ENCODE results near the gene ECSIT. TPM values are rescaled to one million over a fixed set of nuclear protein-coding genes. Genes with fewer than 3 reads are reported as not detected.

The ECSIT gene
- total RNA-seq, 6 experiments from 2014 or later, result 25.0 to 45.5 (median 37.7) TPM

DNA sequence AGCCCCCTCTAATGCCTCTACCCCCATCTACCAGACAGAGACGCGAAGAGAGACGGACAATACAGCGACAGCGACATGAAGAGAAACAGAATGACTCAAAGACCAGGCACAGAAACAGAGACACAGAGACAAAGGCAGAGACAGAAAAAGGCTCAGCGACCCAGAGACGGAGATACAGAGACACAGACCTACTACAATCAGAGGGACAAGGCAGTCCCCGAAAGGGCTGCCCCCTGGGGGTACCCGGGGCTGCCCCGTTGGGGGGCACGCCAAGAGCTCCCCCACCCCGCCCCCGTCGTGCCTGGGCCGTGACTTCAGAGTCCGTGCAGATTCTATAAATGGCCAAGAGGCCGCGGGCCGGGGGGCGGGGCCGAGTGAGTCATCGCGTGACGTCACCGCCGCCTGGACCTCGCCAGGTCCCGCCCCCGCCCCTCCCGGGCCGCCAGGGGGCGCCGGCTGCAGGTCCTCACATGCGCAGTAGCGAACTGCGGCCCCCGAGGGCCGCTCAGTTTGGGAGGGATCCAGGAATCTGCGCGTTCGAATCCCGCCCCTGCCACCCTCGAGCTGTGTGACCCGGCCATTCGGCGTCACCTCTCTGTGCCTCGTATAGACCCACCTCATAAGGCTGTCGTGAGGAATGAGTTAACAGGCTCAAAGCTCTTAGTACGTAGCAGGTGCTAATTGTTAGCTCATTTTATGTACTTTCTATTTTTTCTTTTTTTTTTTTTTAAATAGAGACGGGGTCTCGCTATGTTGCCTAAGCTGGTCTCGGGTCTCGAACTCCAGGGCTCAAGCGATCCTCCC lies 7.1 kb upstream of the ECSIT start:
- intact Hi-C loops (cut with DNase I), result no loop called here
- peak overlapping the region; percentile 14 to 35 (median 26) for H3K4me3 ChIP-seq
- DNase-seq, result peak; percentile 85 to 89 (median 87)

DNA sequence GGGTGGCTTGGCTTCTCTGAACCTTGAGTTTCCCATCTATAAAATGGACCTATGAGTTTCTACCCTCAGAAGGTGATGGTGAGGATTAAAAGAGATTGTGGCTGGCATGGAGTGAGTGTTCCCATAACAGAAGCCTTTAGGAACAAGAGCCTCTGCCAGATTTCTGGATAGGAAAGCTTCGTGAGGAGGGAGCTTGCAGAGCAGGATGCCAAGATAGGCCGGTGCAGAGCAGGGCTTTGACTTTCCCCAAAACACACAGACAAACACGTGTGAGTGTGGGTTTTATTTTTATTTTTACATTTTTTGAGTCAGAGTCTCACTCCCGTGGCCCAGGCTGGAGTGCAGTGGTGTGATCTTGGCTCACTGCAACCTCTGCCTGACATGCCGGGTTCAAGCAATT lies 6.0 kb upstream of the ECSIT start:
- intact Hi-C loops (cut with DNase I), result no loop called here
- Histone ChIP-seq H3K27me3 (peaks cover 0 to 9% of the 10 kb centered on the region in 2 donors), H3K27ac (no peak overlapping the region), H3K4me3 (no peak overlapping the region), H3K9me3 (no peaks in the 10 kb centered on the region), H3K36me3 (no peaks in the 10 kb centered on the region), H3K4me1 (no peaks in the 10 kb centered on the region)
- WGBS (ENCODE audit: insufficient coverage, low coverage, low lambda C conversion rate, missing lambda C conversion rate), result 51% methylated on average over 5 of the region's 5 CpGs
- ATAC-seq (no peak), DNase-seq (no peak)
- no peak for TF ChIP-seq POLR2A (IDR thresholded peaks at IDR 0.05)
- TF ChIP-seq, protein P1, sequence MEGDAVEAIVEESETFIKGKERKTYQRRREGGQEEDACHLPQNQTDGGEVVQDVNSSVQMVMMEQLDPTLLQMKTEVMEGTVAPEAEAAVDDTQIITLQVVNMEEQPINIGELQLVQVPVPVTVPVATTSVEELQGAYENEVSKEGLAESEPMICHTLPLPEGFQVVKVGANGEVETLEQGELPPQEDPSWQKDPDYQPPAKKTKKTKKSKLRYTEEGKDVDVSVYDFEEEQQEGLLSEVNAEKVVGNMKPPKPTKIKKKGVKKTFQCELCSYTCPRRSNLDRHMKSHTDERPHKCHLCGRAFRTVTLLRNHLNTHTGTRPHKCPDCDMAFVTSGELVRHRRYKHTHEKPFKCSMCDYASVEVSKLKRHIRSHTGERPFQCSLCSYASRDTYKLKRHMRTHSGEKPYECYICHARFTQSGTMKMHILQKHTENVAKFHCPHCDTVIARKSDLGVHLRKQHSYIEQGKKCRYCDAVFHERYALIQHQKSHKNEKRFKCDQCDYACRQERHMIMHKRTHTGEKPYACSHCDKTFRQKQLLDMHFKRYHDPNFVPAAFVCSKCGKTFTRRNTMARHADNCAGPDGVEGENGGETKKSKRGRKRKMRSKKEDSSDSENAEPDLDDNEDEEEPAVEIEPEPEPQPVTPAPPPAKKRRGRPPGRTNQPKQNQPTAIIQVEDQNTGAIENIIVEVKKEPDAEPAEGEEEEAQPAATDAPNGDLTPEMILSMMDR (IDR thresholded peaks at IDR 0.05), result no peak

More for the DNA sequence above, 7.1 kb upstream of the ECSIT start:
- ATAC-seq, result peak; percentile 85 to 96 (median 88)
- Histone ChIP-seq H3K36me3 (no peaks in the 10 kb centered on the region), H3K9me3 (no peaks in the 10 kb centered on the region), H3K27ac (peak overlapping the region; percentile 53 to 64 (median 59)), H3K4me1 (no peaks in the 10 kb centered on the region), H3K27me3 (peaks cover 0 to 9% of the 10 kb centered on the region in 2 donors)
- 34% methylated on average over 22 of the region's 54 CpGs for WGBS (ENCODE audit: insufficient coverage, low coverage, low lambda C conversion rate, missing lambda C conversion rate)
- TF ChIP-seq POLR2A (IDR thresholded peaks at IDR 0.05), result peak; percentile 42
- TF ChIP-seq, protein P1 (IDR thresholded peaks at IDR 0.05), result peak; percentile 84 to 94 (median 86)

DNA sequence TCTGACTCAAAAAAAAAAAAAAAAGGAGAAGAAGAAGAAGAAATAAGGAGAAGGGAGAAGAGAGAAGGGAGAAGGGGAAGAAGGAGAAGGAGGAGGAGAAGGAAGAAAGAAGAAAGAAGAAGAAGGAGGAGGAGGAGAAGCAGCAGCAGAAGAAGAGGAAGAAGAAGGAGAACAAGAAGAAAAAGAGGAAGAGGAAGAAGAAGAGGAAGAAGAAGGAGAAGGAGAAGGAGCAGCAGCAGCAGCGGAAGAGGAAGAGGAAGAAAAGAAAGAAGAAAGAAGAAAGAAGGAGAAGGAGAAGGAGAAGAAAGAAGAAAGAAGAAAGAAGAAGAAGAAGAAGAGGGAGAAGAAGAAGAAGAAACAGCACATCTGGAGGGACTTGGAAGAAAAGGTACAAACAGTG lies 5.6 kb upstream of the ECSIT start:
- TF ChIP-seq, protein P1 (IDR thresholded peaks at IDR 0.05), result no peak
- no peak for TF ChIP-seq POLR2A (IDR thresholded peaks at IDR 0.05)
- no peaks in the 10 kb centered on the region for H3K9me3 ChIP-seq
- no peak overlapping the region for H3K4me3 ChIP-seq
- no peaks in the 10 kb centered on the region for H3K4me1 ChIP-seq
- H3K27ac ChIP-seq, result no peak overlapping the region
- H3K27me3 ChIP-seq, result peaks cover 0 to 6% of the 10 kb centered on the region in 2 donors
- ATAC-seq (no peak), DNase-seq (no peak)
- H3K36me3 ChIP-seq, result no peaks in the 10 kb centered on the region
- intact Hi-C loops (cut with DNase I), result no loop called here
- 63% methylated on average over 1 of the region's 1 CpG for WGBS (ENCODE audit: insufficient coverage, low coverage, low lambda C conversion rate, missing lambda C conversion rate)

DNA sequence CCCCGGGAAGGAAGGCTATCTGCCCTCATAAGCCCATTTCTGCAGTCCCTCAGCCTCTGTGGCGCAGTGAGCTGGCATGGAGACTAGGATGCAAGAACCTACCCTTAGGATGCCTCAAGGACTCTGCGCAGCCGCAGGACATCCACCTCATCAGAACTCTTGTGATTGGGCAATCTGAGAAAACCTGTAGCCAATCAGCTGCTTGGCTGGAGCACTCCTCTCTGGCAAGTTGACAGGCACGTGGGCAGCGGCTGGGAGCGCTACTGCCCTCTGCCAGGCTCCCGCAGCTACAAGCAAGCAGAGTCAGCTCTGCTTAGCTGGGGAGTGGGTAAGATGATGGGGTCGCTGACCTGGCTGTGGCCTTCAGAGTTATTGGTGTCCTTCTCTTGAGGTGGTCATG lies 1.5 kb upstream of the ECSIT start:
- DNase-seq (peak; percentile 79 to 88 (median 88)), ATAC-seq (peak; percentile 51 to 68 (median 66))
- no peaks in the 10 kb centered on the region for H3K27me3 ChIP-seq
- no peak overlapping the region for H3K4me3 ChIP-seq
- peaks cover 0 to 15% (median 4%) of the 10 kb centered on the region in 4 donors for H3K4me1 ChIP-seq
- H3K27ac ChIP-seq, result no peak overlapping the region
- no peaks in the 10 kb centered on the region for H3K36me3 ChIP-seq
- intact Hi-C loops (cut with DNase I), result no loop called here
- no peaks in the 10 kb centered on the region for H3K9me3 ChIP-seq
- no peak for TF ChIP-seq POLR2A (IDR thresholded peaks at IDR 0.05)
- TF ChIP-seq, protein P1 (IDR thresholded peaks at IDR 0.05), result peak in 2 of 4 donors; percentile 40 to 50
- 36% methylated on average over 5 of the region's 9 CpGs for WGBS (ENCODE audit: insufficient coverage, low coverage, low lambda C conversion rate, missing lambda C conversion rate)
